Stimulated activated CD4-positive, alpha-beta T cell treated with anti-CD3 and anti-CD28 coated beads, Interleukin-12 subunit alpha, Interleukin-12 subunit beta, amount 100 ng/mL, for 4 hours (primary cell): ENCODE data around the gene MYO1E.
A peak's percentile ranks its signal among the peaks of the same experiment; 100 is the strongest.

Experiments used
- DNase-seq: peaks from one replicate; pipeline ENCODE4 v3.0.0-alpha.2; 2020

Gene MYO1E

GRCh38 chr15:59385171-59385570, 12.5 kb upstream of the MYO1E start:
- DNase-seq = no peak

DNA sequence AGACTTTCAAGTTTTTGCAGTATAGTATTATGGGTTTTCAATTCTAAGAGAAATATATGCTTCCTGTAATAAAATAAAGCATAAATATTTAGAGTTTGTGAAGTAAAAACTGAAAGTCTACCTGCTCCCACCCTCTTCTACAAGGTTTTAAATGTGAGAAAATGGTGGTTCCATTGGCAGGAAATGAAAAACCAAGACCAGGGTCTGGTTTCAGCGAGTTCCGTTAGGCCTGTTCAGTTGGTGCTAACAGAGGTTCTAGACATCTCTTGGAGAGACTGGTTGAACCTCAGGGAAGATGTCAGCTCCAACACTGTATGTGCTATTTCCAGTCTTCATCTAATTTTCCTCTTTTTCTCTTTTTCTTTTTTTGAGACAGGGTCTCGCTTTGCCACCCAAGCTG, 11.8 kb upstream of the MYO1E start:
- no peak for DNase-seq

DNA sequence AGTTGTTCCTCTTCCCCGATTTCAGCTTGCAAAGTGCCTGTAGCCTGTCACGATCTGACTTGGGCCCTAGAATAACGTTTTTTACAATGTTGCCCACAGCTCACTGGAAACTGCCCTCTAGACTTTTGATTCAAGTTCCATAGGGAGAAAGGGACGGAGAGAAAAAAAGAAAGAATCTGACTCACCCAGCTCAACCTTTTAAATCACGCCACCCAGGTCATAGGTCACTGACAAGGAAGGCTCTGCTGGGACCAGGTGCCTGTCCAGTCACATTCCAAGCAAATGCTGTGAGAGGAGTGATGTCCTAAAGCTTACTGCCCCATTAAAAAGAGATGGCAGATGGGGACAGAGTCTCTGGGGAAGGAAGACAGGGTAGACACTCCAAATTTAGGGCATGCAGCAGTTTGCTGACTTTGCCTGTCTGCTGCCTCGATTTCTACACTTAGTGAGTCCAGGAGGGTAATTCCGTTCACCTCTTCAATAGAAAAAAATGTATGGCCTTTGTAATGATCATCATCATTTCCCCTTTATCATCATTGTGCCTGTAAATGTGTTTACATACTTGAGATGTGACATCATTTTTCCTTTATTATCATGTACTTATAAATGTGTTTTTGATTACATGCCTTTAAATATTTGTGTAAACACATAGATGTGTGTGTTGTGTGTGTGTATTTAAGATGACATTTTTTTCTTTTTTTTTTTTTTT, 8.4 kb upstream of the MYO1E start:
- no peak for DNase-seq

DNA sequence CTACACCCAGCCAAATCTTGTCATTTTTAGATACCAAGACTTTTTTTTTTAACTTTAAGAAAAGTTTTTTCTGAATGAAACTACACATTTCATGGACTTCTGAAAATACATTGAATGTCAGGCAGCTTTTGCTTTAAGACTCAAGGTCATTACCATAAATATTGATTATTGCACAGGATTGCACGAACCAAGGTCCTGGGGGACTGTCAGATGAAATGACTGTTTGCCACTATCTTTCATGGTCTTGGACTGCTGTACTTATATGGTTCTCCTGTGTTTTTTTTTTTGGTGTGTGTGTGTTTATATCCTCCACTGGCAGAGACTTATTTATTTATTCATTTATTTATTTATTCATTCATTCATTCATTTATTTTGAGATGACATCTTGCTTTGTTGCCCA, 6.9 kb upstream of the MYO1E start:
- DNase-seq = no peak

GRCh38 chr15:59378855-59379254, 6.2 kb upstream of the MYO1E start:
- no peak for DNase-seq

DNA sequence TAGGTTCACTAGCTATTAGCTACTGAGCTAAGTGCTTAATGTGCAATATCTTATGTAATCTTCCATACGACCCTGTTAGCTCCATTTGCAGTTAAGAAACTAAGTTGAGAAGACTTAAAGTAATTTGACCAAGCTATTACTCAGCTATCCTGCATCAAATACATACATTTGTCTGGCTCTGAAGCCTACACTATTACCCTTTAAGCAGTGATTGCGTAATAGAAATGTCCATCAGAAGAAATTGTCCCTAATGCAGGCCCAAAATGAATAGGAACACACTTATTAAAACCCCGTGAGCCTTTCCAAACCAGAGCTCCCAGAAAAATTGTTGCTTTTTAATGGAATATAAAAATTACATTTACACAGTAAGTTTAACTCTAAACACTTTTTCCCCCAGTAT, 5.3 kb upstream of the MYO1E start:
- DNase-seq = no peak

GRCh38 chr15:59376733-59377132, 4.1 kb upstream of the MYO1E start:
- no peak for DNase-seq

DNA sequence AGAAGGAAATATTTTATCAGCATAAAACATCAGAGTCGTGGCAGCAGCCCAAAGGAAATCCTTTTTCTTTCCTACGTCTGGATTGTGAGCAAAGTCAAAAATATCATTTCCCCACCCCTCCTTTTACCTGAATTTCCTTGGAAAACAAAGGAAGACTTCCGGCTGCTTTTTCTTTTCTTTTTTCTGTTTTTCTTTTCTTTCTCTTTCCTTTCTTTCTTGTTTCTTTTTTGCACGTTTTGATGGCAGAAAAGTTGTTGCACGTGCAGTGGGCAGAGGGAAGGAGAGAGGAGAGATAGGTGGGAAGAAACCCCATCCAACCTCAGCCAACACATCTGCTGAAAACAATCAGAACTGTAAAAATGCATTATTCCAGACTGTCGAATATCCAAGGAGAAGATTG, 544 bp upstream of the MYO1E start:
- no peak for DNase-seq

DNA sequence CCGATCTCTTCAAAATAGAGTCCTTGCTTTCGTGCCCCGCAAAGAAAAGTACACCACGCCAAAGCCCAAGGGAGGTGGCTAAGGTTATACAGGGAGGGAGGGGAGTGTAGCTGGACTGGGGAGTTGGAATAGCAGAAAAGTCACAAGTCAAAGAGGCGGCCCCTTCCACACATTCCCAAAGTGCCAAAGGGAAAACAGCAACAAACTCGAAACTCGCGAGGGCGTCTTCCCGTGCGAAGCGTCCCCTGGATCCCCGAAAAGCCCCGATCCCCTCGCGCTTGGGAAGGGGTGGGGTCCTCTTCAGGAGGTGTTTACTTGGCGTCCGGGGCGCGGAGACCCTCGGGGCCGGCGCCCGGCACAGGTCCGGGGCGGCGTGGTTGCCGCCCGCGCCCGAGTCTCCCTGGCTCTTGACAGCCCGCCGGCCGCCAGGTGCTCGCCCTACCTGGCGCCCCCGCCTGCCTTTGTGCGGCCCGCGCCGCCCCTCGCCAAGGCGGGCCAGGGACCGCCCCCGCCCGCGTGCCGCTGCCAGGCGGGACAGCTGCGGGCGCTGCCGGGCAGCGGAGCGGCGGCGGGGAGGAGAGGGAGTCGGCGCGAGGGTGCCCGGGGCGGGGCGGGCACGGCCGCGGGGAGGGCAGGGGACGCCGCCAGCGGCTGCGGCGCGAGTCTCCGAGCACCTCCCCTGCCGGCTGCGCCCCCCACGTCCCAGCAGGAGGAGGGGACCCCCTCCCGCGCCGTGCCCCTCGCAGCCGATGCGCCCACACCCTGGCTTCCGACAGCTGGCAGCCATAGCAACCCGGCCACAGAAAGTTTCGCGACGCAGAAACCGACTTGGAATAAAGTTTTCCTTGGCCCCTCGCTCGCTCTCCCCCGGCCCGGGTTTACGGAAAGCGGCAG, 966 bp downstream of the MYO1E start:
- peak; percentile 2 for DNase-seq

GRCh38 chr15:59369597-59369996, 3.1 kb downstream of the MYO1E start:
- DNase-seq = no peak

- no peak for DNase-seq
These were observed 5.6 kb downstream of the MYO1E start for GRCh38 chr15:59367022-59367451.

GRCh38 chr15:59366333-59367021, 6.2 kb downstream of the MYO1E start:
- no peak for DNase-seq

- DNase-seq = no peak
These were observed 8.4 kb downstream of the MYO1E start for GRCh38 chr15:59364248-59364647.

GRCh38 chr15:59362331-59362730, 10.3 kb downstream of the MYO1E start:
- DNase-seq = no peak

DNA sequence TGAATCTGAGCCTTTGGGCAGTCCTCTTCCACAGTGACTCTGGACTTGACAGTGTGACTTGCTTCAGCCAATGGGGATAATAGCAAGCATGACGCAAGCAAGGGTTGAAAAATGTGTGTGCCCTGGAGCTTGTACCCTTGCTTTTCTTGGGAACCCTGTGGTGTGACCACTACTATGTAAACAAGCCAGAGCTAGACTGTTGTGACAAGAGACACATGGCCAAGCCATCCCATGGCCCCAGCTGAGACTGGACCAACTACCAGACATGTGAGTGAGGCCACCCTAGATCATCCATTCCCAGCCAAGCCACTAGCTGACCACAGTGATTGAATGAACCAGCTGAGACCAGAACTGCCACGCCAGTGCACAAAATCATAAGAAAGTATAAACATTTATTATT, 11.8 kb downstream of the MYO1E start:
- no peak for DNase-seq

GRCh38 chr15:59360305-59360704, 12.4 kb downstream of the MYO1E start:
- no peak for DNase-seq

DNA sequence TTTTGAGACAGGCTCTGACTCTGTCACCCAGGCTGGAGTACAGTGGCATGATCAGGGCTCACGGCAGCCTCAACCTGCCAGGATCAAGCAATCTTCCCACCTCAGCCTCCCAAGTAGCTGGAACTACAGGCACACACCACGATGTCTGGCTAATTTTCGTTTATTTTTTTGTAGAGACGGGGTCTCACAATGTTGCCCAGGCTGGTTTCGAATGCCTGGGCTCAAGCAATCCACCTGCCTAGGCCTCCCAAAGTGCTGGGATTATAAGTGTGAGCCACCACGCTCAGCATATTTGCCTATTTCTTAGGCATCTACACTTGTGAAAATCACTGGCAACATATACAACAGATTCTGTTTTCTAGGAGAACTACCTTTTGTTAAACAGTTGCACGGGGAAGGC, 16.9 kb downstream of the MYO1E start:
- DNase-seq = no peak

- DNase-seq = no peak
These were observed 18.1 kb downstream of the MYO1E start for GRCh38 chr15:59354417-59355031.

- no peak for DNase-seq
These were observed 18.7 kb downstream of the MYO1E start for GRCh38 chr15:59353994-59354416.

DNA sequence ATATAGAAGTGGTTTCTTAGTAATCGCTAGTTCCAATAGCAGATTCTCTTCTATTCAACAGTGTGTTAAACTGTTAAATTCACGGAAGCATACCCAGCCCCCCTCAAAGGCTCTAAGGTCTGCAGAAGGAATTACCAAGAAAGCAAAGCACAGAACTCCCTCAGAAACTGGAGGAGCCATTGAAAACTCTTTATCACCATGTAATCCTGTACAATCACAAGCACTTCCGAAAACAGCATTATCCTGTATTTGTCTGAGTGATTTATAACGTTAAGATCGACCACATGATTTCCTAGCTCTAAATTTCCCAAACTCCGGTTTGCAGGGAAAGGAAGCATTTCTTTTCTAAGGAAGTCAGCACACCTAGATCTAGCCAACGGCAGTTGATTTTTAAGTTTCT, 20.0 kb downstream of the MYO1E start:
- no peak for DNase-seq

GRCh38 chr15:59352189-59352588, 20.5 kb downstream of the MYO1E start:
- DNase-seq = no peak

- no peak for DNase-seq
These were observed 22.3 kb downstream of the MYO1E start for GRCh38 chr15:59350421-59350732.

DNA sequence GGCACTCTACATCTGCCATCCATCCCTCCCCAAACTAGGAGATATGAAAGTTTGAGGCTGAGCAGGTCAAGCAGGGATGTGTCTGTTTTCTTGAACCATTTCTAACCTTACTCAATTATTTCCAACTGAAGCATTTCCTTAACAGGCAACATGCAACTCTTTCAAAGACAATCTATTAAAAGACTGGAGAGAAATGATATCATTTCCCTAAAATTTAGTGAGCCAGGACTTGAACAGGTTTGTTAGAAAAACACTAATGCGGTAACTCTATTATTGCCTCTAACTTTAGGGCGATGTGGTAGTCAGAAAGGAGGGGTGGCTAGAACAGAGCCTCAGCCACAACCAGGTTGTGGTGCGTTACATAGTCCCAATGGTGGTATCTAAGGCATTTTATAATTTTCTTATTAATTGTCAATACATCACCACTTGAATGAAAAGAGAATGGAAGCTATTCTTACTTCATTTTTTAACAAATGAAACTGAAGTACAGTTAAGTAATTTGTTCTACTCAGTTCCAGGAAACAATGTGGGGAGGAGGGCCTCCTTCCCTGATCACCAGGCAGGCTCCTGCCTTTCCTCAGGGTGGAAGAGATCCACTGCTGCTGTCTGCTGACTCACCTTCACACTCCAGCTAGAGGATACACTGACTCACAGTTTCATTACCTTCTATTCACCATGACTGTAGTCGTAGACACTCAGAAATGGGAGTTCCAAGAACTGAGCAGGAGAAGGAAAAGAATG, 22.8 kb downstream of the MYO1E start:
- no peak for DNase-seq
